OCI-LY7 (cell line): Measurements from ENCODE around the gene BFSP1.

Experiments
- EZH2phosphoT487 ChIP-seq: fragments of 200-600 bp; sonication (generic); IDR thresholded peaks from 2 replicates; pipeline ENCODE4 v1.6.1; 2018; ENCODE audit warnings: low read depth, borderline replicate concordance, mild to moderate bottlenecking, mixed run types, antibody characterized with exemption, low read length, moderate library complexity, mixed read lengths
- TF ChIP-seq, protein P1 (sequence below): fragments of 200-600 bp; sonication (generic); conservative IDR thresholded peaks from 2 replicates; pipeline ENCODE4 v1.5.1; 2014; ENCODE audit warnings: mild to moderate bottlenecking, antibody characterized with exemption, low read length, moderate library complexity, mixed read lengths

DNA sequence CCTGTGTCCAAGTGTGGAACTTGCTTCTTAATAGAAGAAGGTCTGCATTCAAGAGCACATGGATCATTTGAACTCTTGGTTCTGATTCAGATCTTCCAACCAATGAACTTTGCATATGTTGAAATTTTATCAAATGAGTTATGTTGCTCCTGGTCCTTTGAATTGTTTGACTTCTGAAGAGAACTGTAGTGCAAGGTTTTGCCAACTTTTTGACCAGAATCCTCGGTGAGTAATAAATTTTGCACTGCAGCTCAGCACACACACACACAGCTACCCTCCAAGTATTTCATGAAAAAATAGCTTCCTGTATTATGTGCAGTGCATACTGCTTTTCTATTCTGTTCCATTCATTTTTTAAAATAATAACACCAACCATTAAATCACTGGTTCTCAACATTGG, 67.5 kb downstream of the BFSP1 start:
- TF ChIP-seq, protein P1, sequence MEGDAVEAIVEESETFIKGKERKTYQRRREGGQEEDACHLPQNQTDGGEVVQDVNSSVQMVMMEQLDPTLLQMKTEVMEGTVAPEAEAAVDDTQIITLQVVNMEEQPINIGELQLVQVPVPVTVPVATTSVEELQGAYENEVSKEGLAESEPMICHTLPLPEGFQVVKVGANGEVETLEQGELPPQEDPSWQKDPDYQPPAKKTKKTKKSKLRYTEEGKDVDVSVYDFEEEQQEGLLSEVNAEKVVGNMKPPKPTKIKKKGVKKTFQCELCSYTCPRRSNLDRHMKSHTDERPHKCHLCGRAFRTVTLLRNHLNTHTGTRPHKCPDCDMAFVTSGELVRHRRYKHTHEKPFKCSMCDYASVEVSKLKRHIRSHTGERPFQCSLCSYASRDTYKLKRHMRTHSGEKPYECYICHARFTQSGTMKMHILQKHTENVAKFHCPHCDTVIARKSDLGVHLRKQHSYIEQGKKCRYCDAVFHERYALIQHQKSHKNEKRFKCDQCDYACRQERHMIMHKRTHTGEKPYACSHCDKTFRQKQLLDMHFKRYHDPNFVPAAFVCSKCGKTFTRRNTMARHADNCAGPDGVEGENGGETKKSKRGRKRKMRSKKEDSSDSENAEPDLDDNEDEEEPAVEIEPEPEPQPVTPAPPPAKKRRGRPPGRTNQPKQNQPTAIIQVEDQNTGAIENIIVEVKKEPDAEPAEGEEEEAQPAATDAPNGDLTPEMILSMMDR: no peak
- no peak for TF ChIP-seq EZH2phosphoT487
